GM21360 (cell line): Measurements from ENCODE around the gene WDR1.

Experiments
- ATAC-seq: cut with Tn5 transposase; IDR thresholded peaks from one replicate; pipeline ENCODE4 v1.9.1; 2021; ENCODE audit warnings: mild to moderate bottlenecking, moderate library complexity; ENCODE audit not compliant: unreplicated experiment

Gene WDR1

DNA sequence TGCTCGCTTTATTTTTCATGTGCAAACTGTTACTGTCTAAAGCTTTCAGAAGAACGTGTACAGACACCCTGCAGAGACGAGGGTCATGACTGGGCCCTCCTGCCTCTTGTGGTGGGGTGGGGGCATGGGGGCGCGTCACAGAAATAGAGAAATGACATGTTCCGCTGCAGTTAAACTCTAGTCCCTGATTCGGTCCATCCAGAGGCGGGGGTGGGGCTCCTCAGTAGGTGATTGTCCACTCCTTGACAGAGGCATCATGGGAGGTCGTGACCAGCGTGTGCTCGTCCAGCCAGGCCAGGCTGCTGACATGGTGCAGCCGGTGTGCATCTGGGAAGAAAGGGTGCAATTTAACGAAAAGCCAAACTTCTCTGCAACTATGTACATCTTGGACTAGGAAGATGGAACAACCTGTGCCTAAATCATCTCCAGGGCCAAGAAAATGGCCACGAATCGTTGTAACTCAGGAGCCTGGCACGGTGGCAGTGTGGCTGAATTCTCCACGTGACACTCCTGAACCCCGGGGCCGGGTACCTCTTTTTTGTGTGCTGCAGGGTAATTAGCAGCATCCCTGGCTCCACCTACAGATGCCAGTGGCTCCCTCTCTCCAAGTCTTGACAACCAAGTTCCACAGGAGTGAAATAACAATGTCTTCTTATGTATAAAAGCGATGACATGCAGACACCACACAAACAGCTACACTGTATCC, 41.3 kb downstream of the WDR1 start:
- ATAC-seq, result no peak

- ATAC-seq, result no peak
These were observed 41.9 kb downstream of the WDR1 start for GRCh38 chr4:10074767-10075105.

DNA sequence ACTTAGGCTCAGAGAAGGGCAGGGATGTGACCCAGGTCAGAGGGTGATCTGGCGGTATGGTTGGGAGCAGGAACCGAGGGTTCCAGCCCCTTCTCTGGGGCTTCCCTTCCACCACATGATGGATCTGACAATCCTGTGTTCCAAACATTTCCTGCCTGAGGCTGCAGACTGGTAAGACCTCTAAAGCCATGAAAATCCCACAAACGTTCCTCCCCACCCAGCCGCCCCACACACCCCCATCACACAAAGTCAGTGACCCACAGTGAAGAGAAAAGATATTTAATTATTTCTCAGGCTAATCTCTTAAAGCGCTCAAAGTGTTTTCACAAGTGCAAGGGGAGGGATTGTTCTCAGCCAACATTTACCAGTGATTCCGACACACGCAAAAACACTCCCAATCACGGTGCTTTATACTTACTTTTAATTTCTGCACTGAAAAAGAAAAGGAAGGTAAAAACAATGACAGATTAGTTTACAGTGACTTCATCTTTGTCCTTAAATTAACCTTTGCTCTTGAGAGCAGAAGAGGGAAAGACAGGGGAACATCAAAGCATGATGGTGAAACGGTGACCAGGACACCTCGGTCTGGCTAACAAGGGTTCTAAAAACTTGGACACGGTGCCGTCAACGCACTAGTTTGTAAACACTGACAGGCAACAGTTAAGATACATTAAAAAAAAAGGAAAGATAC, 42.4 kb downstream of the WDR1 start:
- ATAC-seq, result no peak

DNA sequence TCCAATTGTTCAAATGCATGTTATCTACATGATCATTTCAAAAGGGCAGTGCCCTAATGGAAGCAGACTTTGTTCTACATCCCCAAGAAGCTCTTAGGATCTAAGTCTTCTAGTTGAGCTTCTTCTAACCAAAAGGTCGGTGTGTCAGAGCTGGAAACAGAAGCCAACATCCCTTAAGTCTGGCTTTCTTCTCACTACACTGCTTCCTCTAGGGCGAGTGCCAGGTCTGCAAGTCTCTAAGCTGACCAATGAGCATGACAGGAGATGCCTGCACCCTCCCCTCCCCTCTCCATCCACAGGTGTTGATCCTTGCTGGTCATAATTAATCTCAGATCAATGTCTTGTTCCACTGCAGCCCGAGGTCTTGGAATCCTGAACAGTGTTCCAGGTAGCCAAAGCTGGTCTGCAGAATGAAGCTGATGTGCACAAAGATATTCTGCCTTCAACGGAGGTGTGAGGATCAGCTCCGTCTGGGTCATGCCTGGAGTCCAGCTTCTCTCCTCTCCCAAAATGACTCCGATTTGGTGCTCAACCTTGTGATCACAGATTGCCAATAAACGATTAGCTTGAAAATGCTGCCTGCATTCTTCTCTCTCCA, 44.1 kb downstream of the WDR1 start:
- no peak for ATAC-seq

GRCh38 chr4:10069075-10069642, 47.4 kb downstream of the WDR1 start:
- ATAC-seq, result no peak

- ATAC-seq, result no peak
These were observed 49.6 kb downstream of the WDR1 start for GRCh38 chr4:10066670-10067651.

GRCh38 chr4:10066206-10066605, 50.4 kb downstream of the WDR1 start:
- no peak for ATAC-seq

- no peak for ATAC-seq
These were observed 52.9 kb downstream of the WDR1 start for GRCh38 chr4:10063544-10064300.

DNA sequence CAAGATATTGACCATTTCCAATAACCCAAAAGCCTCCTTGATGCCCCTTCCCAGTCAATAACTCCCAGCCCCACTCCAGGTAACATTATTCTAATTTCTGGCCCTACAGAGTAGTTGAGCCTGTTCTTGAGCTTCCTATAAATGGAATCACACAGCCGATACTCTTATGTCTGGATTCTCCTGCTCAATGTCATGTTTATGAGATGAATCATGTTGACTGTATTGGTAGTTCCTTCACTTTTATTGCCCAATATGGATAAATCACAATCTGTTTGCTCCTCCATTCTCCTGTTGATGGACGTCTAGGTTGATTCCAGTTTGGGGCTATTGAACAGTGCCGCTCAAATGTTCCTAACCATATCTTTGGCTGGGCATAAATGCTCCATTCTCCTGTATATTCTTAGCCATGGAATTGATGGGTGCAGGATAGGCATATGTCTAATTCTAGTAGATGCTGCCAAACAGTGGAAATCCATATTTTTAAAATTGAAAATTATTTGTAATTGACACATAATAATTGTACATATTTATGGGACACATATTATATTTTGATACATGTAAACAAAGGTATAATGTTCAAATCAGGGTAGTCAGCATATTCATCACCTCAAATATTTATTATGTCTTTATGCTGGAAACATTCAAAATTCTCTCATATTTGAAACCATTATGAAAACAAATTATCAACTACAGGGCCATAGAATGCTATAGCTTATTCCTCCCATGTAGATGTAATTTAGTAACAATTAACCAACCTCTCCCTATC, 54.8 kb downstream of the WDR1 start:
- no peak for ATAC-seq

DNA sequence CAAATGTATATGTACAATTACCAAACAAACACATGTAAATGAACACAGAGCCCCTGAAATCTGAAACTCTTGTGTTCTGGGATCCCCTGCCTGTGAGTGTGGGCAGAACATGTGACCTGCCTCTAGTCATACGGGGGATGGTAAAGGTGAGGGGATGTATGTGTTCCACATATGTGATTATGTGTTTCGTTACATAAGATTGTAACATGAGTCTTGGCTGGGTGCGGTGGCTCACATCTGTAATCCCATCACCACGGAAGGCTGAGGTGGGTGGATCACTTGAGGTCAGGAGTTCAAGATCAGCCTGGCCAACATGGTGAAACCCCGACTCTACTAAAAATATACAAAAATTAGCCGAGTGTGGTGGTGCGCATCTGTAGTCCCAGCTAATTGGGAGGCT, 58.2 kb downstream of the WDR1 start:
- no peak for ATAC-seq

DNA sequence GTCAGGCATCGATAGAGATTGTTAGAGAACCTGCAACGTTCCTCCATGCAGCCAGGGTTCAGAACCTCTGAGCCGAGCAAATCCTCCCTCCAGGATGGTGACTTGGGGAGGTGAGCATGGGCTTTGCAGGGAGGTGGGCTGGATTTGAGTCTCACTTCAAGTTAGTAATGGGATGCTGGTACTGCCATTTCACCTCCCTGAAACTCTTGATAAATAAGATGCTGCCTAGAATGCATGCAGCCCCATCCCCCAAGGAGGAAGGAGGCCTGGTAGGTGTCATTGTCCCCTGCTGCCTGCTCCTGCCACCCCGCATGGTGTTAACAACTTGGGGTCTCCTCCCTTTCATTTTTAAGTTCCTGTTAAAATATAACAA, 59.6 kb downstream of the WDR1 start:
- no peak for ATAC-seq

DNA sequence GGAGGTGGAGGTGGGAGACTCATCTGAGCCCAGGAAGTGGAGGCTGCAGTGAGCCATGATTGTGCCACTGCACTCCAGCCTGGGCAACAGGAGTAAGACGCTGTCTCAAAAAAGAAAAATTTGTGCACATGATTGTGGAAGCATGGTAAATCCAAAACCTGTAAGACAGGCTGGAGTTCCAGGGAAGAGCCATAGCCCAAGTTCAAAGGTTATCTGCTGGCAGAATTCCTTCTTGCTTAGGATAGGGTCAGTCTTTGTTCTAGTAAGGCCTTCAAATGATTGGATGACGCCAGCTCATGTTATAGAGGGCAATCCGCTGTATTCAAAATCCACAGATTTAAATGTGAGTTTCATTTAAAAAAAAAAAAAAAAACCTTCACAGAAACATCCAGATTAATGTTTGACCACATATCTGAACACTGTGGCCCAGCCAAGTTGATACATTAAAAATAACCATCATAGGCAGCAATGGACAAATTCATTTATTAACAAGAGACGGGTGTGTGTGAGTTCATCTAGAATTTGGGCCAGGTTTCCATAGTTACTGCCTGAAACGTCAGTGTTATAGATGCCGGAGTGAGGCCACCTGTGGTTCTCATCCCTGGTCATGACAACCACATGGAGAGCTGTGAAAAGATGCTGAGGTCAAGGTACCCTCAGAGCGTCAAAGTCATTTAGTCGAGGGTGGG, 60.1 kb downstream of the WDR1 start:
- no peak for ATAC-seq

GRCh38 chr4:10055871-10056270, 60.7 kb downstream of the WDR1 start:
- no peak for ATAC-seq

DNA sequence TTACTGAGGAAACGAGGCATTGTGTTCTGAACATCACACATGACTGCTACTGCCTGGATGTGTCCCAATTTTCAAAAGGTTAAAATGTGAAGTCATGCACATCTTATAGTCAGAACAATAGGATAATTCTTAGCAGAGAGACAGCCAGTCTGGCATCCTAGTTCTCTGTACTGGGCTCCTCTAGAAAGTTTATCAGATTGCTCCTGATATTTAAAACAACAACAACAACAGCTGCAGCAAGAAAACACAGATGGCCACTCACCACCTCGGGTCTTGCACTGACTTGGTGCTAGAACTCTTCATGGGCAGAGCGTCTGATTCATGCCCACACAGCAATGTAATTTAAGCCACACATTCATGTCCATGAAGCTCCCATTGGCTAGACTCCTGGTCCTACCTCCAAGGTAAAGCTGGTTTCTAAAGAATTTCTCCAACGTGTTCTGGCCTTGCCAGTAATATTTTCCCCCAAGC, 62.0 kb downstream of the WDR1 start:
- ATAC-seq, result no peak

DNA sequence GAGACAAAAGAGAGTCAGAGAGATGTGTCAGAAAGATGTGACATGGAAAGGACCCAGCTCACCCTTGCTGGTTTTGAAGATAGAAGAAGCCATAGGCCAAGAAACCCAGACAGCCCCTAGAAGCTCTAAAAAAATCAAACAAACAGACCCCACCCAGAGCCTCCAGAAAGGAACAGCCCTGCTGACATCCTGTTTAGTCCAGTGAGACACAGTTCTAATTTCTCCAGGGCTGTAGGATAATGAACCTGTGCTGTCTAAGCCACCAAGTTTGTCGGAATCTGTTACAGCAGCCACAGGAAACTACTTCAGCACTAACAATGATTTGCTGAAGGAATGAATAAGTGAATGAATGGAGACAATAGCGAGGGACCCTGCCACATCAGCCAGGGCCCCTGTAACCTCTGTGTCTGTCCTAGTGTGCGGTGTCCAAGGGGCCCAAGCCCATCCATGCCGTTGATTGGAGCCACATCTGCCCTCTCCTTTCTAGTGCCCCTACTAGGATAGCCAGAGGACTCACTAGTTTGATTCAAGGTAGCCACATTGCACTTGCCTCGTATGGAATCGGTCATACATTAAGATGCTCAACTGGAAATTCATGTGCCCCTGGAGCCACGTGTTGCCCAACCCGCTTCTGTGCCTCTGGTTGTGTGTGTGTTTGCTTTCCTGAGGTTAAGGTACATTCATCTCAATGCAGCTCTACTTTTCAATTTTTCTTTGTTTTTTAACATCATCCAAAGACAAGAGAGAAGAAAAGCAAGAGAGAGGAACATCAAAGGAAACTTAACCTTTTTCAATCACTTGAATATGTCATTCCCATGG, 62.8 kb downstream of the WDR1 start:
- ATAC-seq, result no peak

DNA sequence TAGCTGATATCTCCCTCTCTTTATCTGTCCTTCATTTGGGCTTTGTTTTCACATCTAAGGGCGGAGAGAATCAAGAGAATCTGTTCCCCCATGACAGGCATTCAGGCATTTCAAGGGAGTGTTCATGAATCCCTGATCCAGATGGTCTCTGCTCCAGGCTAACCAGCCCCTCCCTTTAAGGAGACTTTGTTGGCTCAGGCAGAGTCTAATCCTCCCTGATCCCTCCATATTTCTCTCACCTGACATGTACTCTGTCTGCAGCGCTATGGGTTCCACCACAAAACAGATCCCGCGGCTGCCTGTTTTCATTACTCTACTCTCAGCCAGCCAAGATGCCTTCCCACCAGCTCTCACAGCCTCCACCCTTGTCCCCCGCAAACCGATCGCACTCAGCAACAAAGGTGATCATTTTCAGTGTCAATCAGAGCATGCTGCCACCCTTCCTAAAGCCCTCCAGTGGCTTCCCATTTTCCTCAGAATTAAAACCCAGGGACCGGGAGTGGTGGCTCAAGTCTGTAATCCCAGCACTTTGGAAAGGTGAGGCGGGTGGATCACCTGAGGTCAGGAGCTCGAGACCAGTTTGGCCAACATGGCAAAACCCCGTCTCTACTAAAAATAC, 65.0 kb downstream of the WDR1 start:
- no peak for ATAC-seq

DNA sequence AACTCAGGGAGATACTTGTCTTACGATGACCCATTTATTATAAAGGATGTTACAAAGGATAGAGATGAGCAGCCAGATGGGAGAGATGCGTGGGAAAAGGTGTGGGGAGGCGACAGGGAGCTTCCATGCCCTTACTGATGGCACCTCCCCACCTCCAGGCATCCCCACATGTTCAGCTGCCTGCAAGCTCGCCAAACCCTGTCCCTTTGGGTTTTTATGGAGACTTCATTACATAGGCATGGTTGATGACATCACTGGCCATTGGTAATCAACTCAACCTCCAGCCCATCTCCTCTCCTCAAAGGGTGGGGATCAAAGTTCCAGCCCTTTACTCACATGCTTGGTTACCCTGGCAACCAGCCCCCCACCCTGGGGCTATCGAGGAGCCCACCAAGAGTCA, 65.9 kb downstream of the WDR1 start:
- ATAC-seq, result no peak

- no peak for ATAC-seq
These were observed 66.3 kb downstream of the WDR1 start for GRCh38 chr4:10050261-10050661.
